T-helper 17 cell (primary cell): ENCODE measurements around the gene CLDN19. TPM values are rescaled to one million over a fixed set of nuclear protein-coding genes. Genes with fewer than 3 reads are reported as not detected.

Source experiments
- ATAC-seq: fragments of 150-1000 bp; cut with Tn5 transposase; 2 replicates; pipeline ENCODE4 v1.10.0; 2021; ENCODE audit warnings: mild to moderate bottlenecking, moderate library complexity
- DNase-seq, 3 donors: peaks; one replicate each; pipeline versions ENCODE4 v3.0.0 to v3.0.0-alpha.2; 2020 to 2021
- H3K9me3 ChIP-seq: one replicate; pipeline ENCODE4 v1.7.0; 2013; ENCODE audit warnings: low read length, mild to moderate bottlenecking; ENCODE audit not compliant: control insufficient read depth, poor library complexity, severe bottlenecking
- H3K27ac Mint-ChIP-seq: one replicate; pipeline ENCODE4 v1.8.0; 2022; ENCODE audit warnings: mild to moderate bottlenecking, moderate library complexity, mixed read lengths
- H3K27me3 Mint-ChIP-seq: one replicate; pipeline ENCODE4 v1.8.0; 2022; ENCODE audit warnings: mixed read lengths
- H3K36me3 Mint-ChIP-seq: one replicate; pipeline ENCODE4 v1.8.0; 2022; ENCODE audit warnings: low read depth, mixed read lengths
- H3K4me1 Mint-ChIP-seq: one replicate; pipeline ENCODE4 v1.8.0; 2022; ENCODE audit warnings: mild to moderate bottlenecking, mixed read lengths
- H3K4me3 Mint-ChIP-seq: one replicate; pipeline ENCODE4 v1.8.0; 2022; ENCODE audit warnings: mild to moderate bottlenecking, moderate library complexity, mixed read lengths
- total RNA-seq, 4 donors: library from RNA in 2 of 4; stranded (reverse) in 2 of 4; gene quantifications; one replicate each; pipeline ENCODE4 v1.2.3 and lab custom pipeline; 2022 to 2026

The CLDN19 gene, protein sequence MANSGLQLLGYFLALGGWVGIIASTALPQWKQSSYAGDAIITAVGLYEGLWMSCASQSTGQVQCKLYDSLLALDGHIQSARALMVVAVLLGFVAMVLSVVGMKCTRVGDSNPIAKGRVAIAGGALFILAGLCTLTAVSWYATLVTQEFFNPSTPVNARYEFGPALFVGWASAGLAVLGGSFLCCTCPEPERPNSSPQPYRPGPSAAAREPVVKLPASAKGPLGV
- total RNA-seq (not detected), total RNA-seq (lab: John Stamatoyannopoulos, UW) (0 to 0.12 reads per million in 2 donors)

DNA sequence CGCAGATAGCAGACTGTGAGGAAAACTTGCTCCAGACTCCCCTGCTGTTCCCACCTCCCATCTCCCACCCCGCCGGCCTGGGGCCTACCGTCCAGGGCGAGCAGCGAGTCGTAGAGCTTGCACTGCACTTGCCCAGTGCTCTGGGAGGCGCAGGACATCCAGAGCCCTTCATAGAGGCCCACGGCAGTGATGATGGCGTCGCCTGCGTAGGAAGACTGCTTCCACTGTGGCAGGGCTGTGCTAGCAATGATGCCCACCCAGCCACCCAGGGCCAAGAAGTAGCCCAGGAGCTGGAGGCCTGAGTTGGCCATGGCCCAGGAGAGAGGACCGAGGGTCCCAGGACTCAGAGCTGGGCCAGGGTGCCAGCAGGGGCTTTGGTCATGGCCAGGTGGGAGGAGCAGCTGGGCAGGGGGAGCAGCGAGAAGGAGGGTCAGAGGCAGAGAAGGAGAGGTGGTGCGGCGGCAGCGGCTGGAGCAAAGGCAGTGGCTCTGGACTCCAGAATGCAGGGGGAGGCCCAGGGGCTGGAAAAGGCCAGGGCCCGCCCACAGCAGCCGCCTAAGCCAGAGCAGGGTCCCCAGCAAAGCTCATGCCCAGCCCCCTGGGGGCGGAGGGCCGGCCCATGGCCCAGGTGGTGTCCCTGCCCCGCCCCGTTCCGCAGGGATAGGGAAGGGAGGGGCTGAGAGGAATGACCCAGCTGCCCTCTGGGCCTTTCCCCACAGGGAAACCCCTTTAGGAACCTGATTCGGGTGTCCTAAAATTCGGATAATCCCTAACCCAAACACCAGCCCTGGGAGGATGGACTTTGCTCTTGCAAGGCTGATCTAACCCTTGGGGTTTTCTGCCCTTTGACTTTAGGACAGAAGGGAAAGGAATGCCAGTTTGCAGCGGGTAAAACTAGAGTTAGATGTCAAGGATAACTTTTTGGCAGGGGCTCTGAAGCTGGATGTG is at the start of gene CLDN19:
Gene CLDN19, minus strand, starts transcription at position 484 of the 948 bp plus-strand sequence. Its CDS starts 173 bp downstream, at position 311.
- no peaks in the 10 kb centered on the region for H3K9me3 ChIP-seq
- no peak for ATAC-seq
- Mint-ChIP-seq H3K36me3 (no peaks in the 10 kb centered on the region), H3K4me3 (no peak within 1 kb of the TSS), H3K4me1 (peaks cover 14% of the 10 kb centered on the region), H3K27ac (peak within 1 kb of the TSS; percentile 32), H3K27me3 (no peaks in the 10 kb centered on the region)
- no peak for DNase-seq

DNA sequence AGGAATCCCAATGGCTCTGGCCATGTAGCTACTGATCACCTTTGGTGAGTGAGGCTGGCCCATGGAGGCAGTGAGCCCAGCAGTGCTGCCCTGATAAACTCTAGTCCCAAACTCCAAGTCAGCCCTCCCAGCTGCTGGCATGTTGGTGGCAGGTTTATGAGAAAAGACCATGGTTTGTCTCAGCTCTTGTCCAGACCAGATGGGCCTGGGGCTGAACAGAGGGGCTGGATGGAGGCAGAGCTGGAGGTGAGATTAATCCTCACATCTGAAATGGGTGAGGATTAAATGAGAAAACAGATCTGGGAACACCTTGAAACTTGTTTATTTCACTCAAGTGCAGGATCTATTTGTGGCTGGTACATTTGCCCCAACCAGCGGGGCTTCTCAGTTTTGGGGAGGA is 48.0 kb upstream of the CLDN19 start:
- Mint-ChIP-seq H3K4me3 (no peak overlapping the region), H3K36me3 (peaks cover 2% of the 10 kb centered on the region), H3K27me3 (peaks cover 7% of the 10 kb centered on the region), H3K27ac (no peak overlapping the region), H3K4me1 (peaks cover 18% of the 10 kb centered on the region)
- DNase-seq (no peak), ATAC-seq (no peak)
- H3K9me3 ChIP-seq, result no peaks in the 10 kb centered on the region

DNA sequence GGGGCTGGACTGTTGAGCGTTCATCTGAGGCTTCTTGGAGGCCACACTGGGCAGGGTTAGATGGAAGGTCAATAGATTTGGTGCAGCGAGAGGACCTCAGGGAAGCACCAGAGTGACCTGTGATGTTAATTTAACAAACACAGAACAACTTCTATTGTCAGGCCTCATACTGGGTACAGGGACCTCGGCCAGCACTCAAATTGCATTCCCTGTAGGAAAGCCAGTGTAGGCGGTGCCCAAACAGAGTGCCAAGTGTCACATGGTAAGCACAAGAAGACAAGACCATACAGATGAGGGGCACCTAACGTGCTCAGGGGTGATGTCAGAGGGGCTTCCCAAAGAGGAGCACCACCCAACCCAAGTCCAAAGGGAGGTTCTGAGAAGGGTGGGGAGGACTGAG is 46.1 kb upstream of the CLDN19 start:
- Mint-ChIP-seq H3K27ac (peak overlapping the region; percentile 68), H3K36me3 (peaks cover 4% of the 10 kb centered on the region), H3K4me3 (peak overlapping the region; percentile 89), H3K4me1 (peaks cover 21% of the 10 kb centered on the region), H3K27me3 (peaks cover 1% of the 10 kb centered on the region)
- DNase-seq (no peak), ATAC-seq (no peak)
- no peaks in the 10 kb centered on the region for H3K9me3 ChIP-seq

DNA sequence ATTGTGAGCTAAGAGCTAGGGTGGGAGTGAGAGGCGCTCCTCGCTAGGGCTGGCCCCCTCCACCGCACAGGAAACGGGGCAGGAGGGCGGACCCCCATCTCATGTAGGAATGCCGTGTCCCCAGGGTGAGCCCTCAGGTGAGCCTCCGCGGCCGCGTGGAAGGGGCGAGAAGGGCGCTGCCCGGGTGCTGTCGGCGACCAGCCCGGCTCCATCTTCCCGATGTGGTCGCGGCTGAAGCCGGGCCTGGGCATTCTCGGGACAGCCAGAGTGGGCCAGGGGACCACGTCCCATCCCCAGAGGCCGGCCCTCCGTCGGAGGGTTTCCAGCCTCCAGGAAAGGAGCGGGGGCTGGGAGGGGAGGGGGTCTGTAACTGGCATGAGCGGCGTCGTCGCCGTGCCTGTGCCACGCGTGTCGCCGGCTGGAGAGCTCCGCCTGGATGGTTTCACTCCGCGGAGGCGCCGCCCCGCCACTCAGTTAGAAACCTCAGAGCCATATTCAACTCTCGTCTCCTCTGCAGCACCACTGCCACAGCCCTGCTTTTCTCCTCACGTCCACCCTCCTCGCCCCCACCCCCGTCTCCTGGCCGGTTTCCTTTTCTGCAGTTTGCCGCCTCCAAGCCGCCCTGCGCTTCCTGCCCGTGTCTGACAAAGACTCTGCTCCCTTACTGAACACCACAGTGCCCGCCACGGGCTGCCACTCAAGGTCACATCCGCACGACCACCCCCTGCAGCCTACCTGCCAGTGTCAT is 45.1 kb upstream of the CLDN19 start, which contains the start of gene TMEM269:
Gene TMEM269, plus strand, starts transcription at position 46 of the 748 bp plus-strand sequence. CDS start 4,903 bp downstream, outside the sequence.
- no peaks in the 10 kb centered on the region for H3K9me3 ChIP-seq
- Mint-ChIP-seq H3K4me3 (peak within 1 kb of the TSS; percentile 89), H3K27me3 (no peaks in the 10 kb centered on the region), H3K27ac (peak within 1 kb of the TSS; percentile 68), H3K36me3 (peaks cover 10% of the 10 kb centered on the region), H3K4me1 (peaks cover 19% of the 10 kb centered on the region)
- ATAC-seq (peak; percentile 86), DNase-seq (peak in 2 of 3 donors; percentile 18 to 24)

DNA sequence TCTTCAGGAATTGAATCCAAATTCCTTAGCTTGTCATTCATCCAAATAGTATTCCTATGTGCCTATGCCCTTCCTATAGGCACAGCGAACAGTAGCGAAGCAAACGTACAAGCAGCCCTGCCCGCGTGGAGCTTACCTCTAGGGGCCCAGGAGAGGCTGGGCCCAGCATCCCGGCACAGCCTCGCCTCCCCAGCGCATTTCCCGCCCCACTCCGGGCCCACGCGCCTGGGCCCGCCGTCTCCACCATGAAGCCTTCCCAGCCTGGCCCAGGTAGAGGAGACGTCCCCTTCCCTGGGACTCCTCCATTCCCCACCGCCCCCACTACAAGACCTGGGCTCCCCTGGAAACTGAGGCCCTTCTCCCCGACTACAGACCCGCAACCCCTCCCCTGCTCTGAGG is 44.5 kb upstream of the CLDN19 start:
- Mint-ChIP-seq H3K4me3 (peak overlapping the region; percentile 89), H3K27ac (peak overlapping the region; percentile 34), H3K36me3 (peaks cover 10% of the 10 kb centered on the region), H3K4me1 (peaks cover 22% of the 10 kb centered on the region), H3K27me3 (no peaks in the 10 kb centered on the region)
- ATAC-seq, result peak; percentile 8
- DNase-seq, result no peak
- H3K9me3 ChIP-seq, result no peaks in the 10 kb centered on the region

DNA sequence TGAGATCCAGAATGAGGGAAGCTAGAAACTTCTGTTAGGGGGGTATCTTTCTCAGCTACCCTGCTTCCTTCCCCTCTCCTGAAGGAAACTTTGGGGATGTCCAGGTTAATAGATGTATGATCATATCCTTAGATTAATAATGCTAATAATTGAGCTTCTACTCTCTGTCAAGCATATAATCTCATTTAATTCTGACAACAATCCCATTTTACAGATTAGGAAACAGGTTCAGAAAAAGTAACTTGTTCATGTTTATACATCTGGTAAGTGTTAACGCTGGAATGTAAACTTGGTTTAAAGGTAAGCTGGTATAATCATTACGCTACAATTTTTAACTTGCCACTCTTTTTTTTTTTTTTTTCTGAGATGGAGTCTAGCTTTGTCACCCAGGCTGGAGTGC is 43.1 kb upstream of the CLDN19 start:
- Mint-ChIP-seq H3K27me3 (no peaks in the 10 kb centered on the region), H3K4me1 (peaks cover 25% of the 10 kb centered on the region), H3K4me3 (no peak overlapping the region), H3K36me3 (peaks cover 15% of the 10 kb centered on the region), H3K27ac (peak overlapping the region; percentile 34)
- no peak for ATAC-seq
- no peaks in the 10 kb centered on the region for H3K9me3 ChIP-seq
- DNase-seq, result no peak

DNA sequence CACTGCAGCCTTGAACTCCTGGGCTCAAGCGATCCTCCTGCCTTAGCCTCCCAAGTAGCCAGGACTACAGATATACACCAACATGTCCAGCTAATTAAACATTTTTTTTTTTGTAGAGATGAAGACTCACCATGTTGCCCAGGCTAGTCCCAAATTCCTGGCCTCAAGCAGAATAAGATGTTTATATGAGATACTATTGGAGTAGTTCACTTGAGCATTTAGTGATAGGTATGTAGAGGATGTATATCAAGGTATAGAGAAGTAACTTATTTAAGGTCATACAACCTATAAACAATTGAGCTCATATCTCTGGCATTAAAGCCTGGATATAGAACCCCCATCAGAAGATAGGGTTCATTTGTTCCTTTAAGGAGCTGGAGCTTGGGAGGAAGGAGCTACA is 40.1 kb upstream of the CLDN19 start:
- peaks cover 15% of the 10 kb centered on the region for H3K36me3 Mint-ChIP-seq
- no peaks in the 10 kb centered on the region for H3K9me3 ChIP-seq
- ATAC-seq (no peak), DNase-seq (no peak)
- no peak overlapping the region for H3K27ac Mint-ChIP-seq
- no peak overlapping the region for H3K4me3 Mint-ChIP-seq
- H3K27me3 Mint-ChIP-seq, result no peaks in the 10 kb centered on the region
- H3K4me1 Mint-ChIP-seq, result peaks cover 18% of the 10 kb centered on the region

DNA sequence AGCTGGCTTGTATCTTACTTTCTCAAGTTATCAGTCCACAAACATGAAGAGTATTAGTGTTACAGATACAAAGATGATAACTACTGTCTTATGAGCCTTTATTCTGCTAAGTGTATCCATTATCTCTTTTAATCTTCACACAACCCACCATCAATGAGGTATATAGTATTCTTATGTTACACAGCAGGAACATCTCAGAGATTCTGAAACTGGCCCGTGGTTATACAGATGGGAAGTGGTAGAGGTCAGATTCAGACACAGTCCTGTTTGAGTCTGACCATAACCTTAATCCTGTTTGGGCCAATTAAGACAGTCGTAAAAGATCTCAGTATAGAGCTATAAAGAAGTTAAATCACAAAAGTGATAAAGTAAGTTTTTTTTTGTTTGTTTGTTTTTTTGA is 39.7 kb upstream of the CLDN19 start:
- DNase-seq, result no peak
- Mint-ChIP-seq H3K27me3 (no peaks in the 10 kb centered on the region), H3K4me3 (no peak overlapping the region), H3K36me3 (peaks cover 15% of the 10 kb centered on the region), H3K27ac (no peak overlapping the region), H3K4me1 (peaks cover 16% of the 10 kb centered on the region)
- no peaks in the 10 kb centered on the region for H3K9me3 ChIP-seq
- ATAC-seq, result no peak

DNA sequence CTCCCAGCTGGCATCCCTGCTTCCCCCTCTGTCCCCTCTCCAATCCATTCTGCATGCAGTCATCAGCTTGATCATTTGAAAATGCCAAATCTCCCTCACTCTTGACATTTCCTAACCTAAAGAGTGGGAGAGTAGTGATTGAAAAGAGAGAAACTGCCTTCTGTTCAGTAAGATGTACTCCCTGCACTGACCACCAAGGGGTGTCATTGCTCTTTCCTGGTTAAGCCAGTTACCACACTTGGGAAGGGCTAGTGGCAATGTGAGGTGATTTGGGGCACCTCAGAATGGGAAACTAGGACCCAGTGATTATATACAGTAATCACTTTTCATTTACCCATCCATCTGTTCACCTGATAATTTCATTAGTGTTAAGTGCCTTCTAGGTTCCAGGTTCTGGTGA is 37.8 kb upstream of the CLDN19 start:
- ATAC-seq (peak; percentile 54), DNase-seq (no peak)
- peak overlapping the region; percentile 49 for H3K27ac Mint-ChIP-seq
- no peaks in the 10 kb centered on the region for H3K27me3 Mint-ChIP-seq
- H3K36me3 Mint-ChIP-seq, result peaks cover 15% of the 10 kb centered on the region
- peaks cover 15% of the 10 kb centered on the region for H3K4me1 Mint-ChIP-seq
- H3K9me3 ChIP-seq, result no peaks in the 10 kb centered on the region
- no peak overlapping the region for H3K4me3 Mint-ChIP-seq

DNA sequence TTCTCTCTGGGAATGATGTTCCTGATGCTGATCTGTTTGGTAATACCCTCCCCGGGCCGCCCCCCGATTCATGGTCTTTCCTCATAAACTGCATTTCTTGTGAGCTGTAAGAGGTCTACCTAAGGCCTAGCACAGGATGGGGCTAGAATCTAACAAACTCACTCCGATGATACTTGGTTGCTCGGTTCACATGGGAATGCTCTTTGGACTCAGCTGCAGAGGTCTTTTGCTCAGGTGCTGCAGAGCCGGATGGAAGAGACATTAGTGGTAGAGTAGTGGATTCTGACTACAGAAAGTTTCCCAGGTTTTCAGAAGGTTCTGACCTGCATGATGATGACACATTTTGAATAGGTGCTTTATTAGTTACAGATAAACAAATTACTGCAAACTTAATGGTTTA is 36.5 kb upstream of the CLDN19 start:
- peak overlapping the region; percentile 37 for H3K27ac Mint-ChIP-seq

DNA sequence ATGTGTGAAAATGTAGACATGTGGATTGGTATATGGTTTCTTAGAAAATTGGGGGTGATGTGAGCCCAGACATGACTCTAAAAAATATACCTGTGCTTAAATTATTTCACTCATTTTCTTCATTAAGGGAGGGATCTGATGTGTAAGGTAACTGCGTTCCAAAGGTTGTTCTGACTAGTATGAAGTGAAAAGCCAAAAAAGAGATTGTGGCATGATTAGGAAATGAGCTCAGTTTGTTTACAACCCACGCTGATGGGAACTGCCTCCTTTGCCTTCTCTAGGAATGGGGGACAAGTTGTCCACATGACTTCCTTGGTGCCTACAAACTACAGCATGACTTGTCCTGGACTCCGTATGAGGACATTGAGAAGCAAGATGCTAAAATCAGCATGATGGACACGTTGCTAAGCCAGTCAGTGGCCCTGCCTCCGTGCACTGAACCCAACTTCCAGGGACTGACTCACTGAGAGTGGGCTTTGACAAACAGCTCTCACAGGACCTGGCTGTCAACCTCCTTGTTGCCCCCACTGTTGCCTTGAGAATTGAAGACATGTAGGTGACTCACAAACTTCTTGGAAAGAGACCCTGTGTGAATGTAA is 35.0 kb upstream of the CLDN19 start:
- Mint-ChIP-seq H3K36me3 (peaks cover 5% of the 10 kb centered on the region), H3K27ac (no peak overlapping the region), H3K4me3 (no peak overlapping the region), H3K4me1 (peaks cover 19% of the 10 kb centered on the region), H3K27me3 (no peaks in the 10 kb centered on the region)
- H3K9me3 ChIP-seq, result no peaks in the 10 kb centered on the region
- no peak for ATAC-seq
- no peak for DNase-seq

More for the DNA sequence above, 36.5 kb upstream of the CLDN19 start:
- H3K27me3 Mint-ChIP-seq, result no peaks in the 10 kb centered on the region
- no peaks in the 10 kb centered on the region for H3K9me3 ChIP-seq
- DNase-seq (no peak), ATAC-seq (no peak)
- H3K4me3 Mint-ChIP-seq, result no peak overlapping the region
- peaks cover 14% of the 10 kb centered on the region for H3K4me1 Mint-ChIP-seq
- peaks cover 12% of the 10 kb centered on the region for H3K36me3 Mint-ChIP-seq

DNA sequence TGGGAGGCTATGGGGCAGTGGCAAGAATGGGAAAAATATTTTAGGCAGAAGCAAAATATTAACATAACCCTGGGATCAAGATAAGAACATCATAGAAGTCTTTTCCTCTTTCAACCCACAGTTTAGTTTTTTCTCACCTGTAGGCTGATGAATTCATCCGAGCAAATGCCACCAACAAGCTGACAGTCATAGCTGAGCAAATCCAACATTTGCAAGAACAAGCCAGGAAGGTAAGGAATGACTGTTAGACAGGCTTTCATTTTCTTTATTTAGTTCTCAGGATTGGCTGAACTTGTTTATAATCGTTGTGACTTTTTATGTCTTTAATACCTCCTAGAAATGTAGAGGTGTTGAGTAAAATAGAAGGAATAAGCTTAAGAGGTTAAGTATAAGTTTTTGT is 33.4 kb upstream of the CLDN19 start:
- no peak overlapping the region for H3K4me3 Mint-ChIP-seq
- no peaks in the 10 kb centered on the region for H3K9me3 ChIP-seq
- H3K27ac Mint-ChIP-seq, result peak overlapping the region; percentile 60
- H3K4me1 Mint-ChIP-seq, result peaks cover 16% of the 10 kb centered on the region
- peaks cover 2% of the 10 kb centered on the region for H3K36me3 Mint-ChIP-seq
- H3K27me3 Mint-ChIP-seq, result no peaks in the 10 kb centered on the region
- no peak for DNase-seq
- no peak for ATAC-seq
